Panc1 (cell line): ENCODE measurements around the gene SHC1. TPM values are rescaled to one million over a fixed set of nuclear protein-coding genes. Genes with fewer than 3 reads are reported as not detected.

Source experiments
- ATAC-seq: fragments of 200-7000 bp; cut with Tn5 transposase; 2 replicates; pipeline ENCODE4 v1.9.1; 2020; ENCODE audit warnings: mild to moderate bottlenecking, moderate library complexity
- BruUV-seq: library from RNA; stranded (reverse); fragments of 400-500 nt; replicated peaks from 2 replicates; lab custom pipeline; 2021; lab: Mats Ljungman, UMichigan
- CTCF ChIA-PET: fragments of 300-600 bp; sonication (Branson Sonifier 250); formaldehyde crosslinking; loops from one replicate; lab custom pipeline; 2022; ENCODE audit warnings: antibody characterized with exemption; lab: Charles Lee
- POLR2A ChIA-PET: fragments of 300-600 bp; sonication (Branson Sonifier 250); formaldehyde crosslinking; loops from one replicate; lab custom pipeline; 2022; ENCODE audit warnings: antibody characterized with exemption; lab: Charles Lee
- DNase-seq: peaks from one replicate; pipeline ENCODE4 v3.0.0-alpha.2; 2010; ENCODE audit warnings: low read depth, low spot score
- H3K27ac ChIP-seq: 2 replicates; pipeline ENCODE4 v1.5.1; 2011; ENCODE audit warnings: mild to moderate bottlenecking, low read length, inconsistent platforms
- H3K27me3 ChIP-seq: fragments of 200-500 bp; sonication (Bioruptor generic); 2 replicates; pipeline ENCODE4 v1.6.0; 2014; ENCODE audit warnings: low read length, inconsistent platforms; ENCODE audit not compliant: control insufficient read depth, insufficient read depth
- H3K36me3 ChIP-seq: fragments of 200-500 bp; sonication (Bioruptor generic); 2 replicates; pipeline ENCODE4 v1.5.1; 2014; ENCODE audit warnings: inconsistent platforms, mild to moderate bottlenecking, low read length, moderate library complexity; ENCODE audit not compliant: control insufficient read depth, insufficient read depth
- H3K4me1 ChIP-seq: 2 replicates; pipeline ENCODE4 v1.5.1; 2011; ENCODE audit warnings: inconsistent platforms, mild to moderate bottlenecking, low read length, moderate library complexity; ENCODE audit not compliant: control insufficient read depth, insufficient read depth
- H3K4me3 ChIP-seq, 2 experiments: 2 replicates each; pipeline ENCODE4 v1.5.1; 2011 to 2012; ENCODE audit warnings: low read depth in 2 of 2, low read length in 2 of 2, mild to moderate bottlenecking in 2 of 2, inconsistent platforms in 1 of 2, moderate library complexity in 1 of 2
- H3K9me3 ChIP-seq: fragments of 200-500 bp; sonication (Bioruptor generic); 2 replicates; pipeline ENCODE4 v1.5.1; 2014; ENCODE audit warnings: low read depth, mild to moderate bottlenecking, inconsistent platforms, low read length, moderate library complexity; ENCODE audit not compliant: control insufficient read depth, insufficient read depth
- POLR2AphosphoS5 ChIP-seq: IDR thresholded peaks from 2 replicates; pipeline ENCODE4 v1.6.1; 2012; ENCODE audit warnings: mild to moderate bottlenecking, low read depth, low read length, moderate library complexity
- SIN3A ChIP-seq: IDR thresholded peaks from 2 replicates; pipeline ENCODE4 v1.6.1; 2012; ENCODE audit warnings: low read depth, mild to moderate bottlenecking, low read length, moderate library complexity, borderline replicate concordance; ENCODE audit not compliant: insufficient read depth
- TCF7L2 ChIP-seq: IDR thresholded peaks from 2 replicates; pipeline ENCODE4 v1.6.1; 2011; ENCODE audit warnings: mild to moderate bottlenecking, low read depth, low read length, inconsistent platforms
- in situ Hi-C: cut with HindIII; loops from 2 replicates; pipeline ENCODE4 v1.10.0; 2016; ENCODE audit warnings: low sequenced_read_pairs, low pct_unique_long_range_greater_than_20kb
- intact Hi-C: fragments of 100-400 bp; cut with micrococcal nuclease; formaldehyde crosslinking; loops from one replicate; pipeline ENCODE4 v1.10.0; 2022; ENCODE audit not compliant: unreplicated experiment
- total RNA-seq: library from RNA; stranded (reverse); gene quantifications from one replicate; pipeline ENCODE4 v1.2.1, GENCODE V29; 2021; ENCODE audit not compliant: unreplicated experiment
- TF ChIP-seq, protein P1 (sequence below), 2 experiments: IDR thresholded peaks; 2 replicates each; pipeline ENCODE4 v1.6.1; 2011 to 2012; ENCODE audit warnings: low read depth in 2 of 2, control low read depth in 1 of 2, low read length in 1 of 2, mild to moderate bottlenecking in 1 of 2, moderate library complexity in 1 of 2; ENCODE audit not compliant: insufficient read depth in 1 of 2
- TF ChIP-seq, protein P2 (sequence below): fragments of 450-650 bp; IDR thresholded peaks from 2 replicates; pipeline ENCODE4 v1.5.1; 2017; ENCODE audit warnings: mild to moderate bottlenecking

SHC1 gene
- total RNA-seq, 1 experiment from 2014 or later: 373 TPM

- in situ Hi-C loops: no loop called here
- BruUV-seq: no TSS peak
These were observed 15.4 kb downstream of the SHC1 start for GRCh38 chr1:154955039-154955717.

DNA sequence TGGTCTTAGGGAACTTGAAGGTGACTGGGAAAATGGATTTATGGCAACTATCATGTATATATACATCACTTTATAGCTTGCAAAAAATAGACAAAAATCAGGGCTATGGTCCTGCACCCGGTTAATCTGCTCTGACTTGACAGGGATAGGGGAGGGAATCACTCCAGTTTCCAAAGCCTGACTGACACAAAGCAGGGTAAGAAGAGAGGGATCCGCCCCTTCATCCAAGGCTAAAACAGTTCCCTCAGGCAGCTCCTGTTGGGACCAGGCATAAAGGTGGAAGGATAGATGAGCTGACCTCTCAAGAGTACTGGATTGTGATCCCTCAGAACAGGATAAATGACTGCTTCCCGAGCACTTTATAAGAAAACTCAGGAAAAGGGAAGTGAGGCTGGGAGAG, 16.0 kb downstream of the SHC1 start:
- no peak for TF ChIP-seq TCF7L2
- no peak for TF ChIP-seq POLR2AphosphoS5
- TF ChIP-seq, protein P1, sequence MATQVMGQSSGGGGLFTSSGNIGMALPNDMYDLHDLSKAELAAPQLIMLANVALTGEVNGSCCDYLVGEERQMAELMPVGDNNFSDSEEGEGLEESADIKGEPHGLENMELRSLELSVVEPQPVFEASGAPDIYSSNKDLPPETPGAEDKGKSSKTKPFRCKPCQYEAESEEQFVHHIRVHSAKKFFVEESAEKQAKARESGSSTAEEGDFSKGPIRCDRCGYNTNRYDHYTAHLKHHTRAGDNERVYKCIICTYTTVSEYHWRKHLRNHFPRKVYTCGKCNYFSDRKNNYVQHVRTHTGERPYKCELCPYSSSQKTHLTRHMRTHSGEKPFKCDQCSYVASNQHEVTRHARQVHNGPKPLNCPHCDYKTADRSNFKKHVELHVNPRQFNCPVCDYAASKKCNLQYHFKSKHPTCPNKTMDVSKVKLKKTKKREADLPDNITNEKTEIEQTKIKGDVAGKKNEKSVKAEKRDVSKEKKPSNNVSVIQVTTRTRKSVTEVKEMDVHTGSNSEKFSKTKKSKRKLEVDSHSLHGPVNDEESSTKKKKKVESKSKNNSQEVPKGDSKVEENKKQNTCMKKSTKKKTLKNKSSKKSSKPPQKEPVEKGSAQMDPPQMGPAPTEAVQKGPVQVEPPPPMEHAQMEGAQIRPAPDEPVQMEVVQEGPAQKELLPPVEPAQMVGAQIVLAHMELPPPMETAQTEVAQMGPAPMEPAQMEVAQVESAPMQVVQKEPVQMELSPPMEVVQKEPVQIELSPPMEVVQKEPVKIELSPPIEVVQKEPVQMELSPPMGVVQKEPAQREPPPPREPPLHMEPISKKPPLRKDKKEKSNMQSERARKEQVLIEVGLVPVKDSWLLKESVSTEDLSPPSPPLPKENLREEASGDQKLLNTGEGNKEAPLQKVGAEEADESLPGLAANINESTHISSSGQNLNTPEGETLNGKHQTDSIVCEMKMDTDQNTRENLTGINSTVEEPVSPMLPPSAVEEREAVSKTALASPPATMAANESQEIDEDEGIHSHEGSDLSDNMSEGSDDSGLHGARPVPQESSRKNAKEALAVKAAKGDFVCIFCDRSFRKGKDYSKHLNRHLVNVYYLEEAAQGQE (IDR thresholded peaks at IDR 0.05; ENCODE audit: insufficient read depth in 1 of 2, low read depth in 2 of 2, low read length in 1 of 2): no peak
- TF ChIP-seq, protein P2, sequence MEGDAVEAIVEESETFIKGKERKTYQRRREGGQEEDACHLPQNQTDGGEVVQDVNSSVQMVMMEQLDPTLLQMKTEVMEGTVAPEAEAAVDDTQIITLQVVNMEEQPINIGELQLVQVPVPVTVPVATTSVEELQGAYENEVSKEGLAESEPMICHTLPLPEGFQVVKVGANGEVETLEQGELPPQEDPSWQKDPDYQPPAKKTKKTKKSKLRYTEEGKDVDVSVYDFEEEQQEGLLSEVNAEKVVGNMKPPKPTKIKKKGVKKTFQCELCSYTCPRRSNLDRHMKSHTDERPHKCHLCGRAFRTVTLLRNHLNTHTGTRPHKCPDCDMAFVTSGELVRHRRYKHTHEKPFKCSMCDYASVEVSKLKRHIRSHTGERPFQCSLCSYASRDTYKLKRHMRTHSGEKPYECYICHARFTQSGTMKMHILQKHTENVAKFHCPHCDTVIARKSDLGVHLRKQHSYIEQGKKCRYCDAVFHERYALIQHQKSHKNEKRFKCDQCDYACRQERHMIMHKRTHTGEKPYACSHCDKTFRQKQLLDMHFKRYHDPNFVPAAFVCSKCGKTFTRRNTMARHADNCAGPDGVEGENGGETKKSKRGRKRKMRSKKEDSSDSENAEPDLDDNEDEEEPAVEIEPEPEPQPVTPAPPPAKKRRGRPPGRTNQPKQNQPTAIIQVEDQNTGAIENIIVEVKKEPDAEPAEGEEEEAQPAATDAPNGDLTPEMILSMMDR: no peak
- no peak for TF ChIP-seq SIN3A
- H3K4me1 ChIP-seq: peaks cover 27% of the 10 kb centered on the region
- in situ Hi-C loops (no loop called here), intact Hi-C loops (loop anchor here (10.0 kb wide), 1 partner anchor 390 kb away; the partner anchor contains the start of gene CHRNB2)
- H3K27me3 ChIP-seq: no peaks in the 10 kb centered on the region
- ChIA-PET POLR2A (no interaction called here), CTCF (no interaction called here)
- no TSS peak for BruUV-seq
- no peak overlapping the region for H3K27ac ChIP-seq
- no peaks in the 10 kb centered on the region for H3K36me3 ChIP-seq
- H3K4me3 ChIP-seq: peak overlapping the region in 1 of 2 experiments; percentile 93; a peak in 2 of 4 replicates
- ATAC-seq (no peak), DNase-seq (no peak)
- no peaks in the 10 kb centered on the region for H3K9me3 ChIP-seq

More at GRCh38 chr1:154955039-154955717, 15.4 kb downstream of the SHC1 start:
- ChIA-PET POLR2A (interaction anchor here (0.6 to 1.3 kb wide), 4 partner anchors 18 to 166 kb away, joined by 3 to 9 read pairs (median 4); partner anchors contain the start of gene PMVK), CTCF (no interaction called here)
- intact Hi-C loops: loop anchor here (10.0 kb wide), 1 partner anchor 390 kb away; the partner anchor contains the start of gene CHRNB2
- DNase-seq (no peak), ATAC-seq (no peak)
- TF ChIP-seq, protein P1 (IDR thresholded peaks at IDR 0.05; ENCODE audit: insufficient read depth in 1 of 2, low read depth in 2 of 2, low read length in 1 of 2): no peak
- TF ChIP-seq, protein P2: no peak
- TF ChIP-seq SIN3A (no peak), POLR2AphosphoS5 (no peak), TCF7L2 (no peak)
- Histone ChIP-seq H3K36me3 (no peaks in the 10 kb centered on the region), H3K27me3 (no peaks in the 10 kb centered on the region), H3K4me1 (peaks cover 27% of the 10 kb centered on the region), H3K27ac (peak overlapping the region; percentile 83), H3K4me3 (peak overlapping the region; percentile 78 to 93), H3K9me3 (no peaks in the 10 kb centered on the region)
